Embryonic facial prominence (tissue), 1 donor: ENCODE results near the gene KAT14.
"Not testable (repeated sequence)": the region's sequence is repeated elsewhere in the genome, so short reads cannot be mapped to it uniquely, and the experiment has no call there.

Experiments used
- DNase-seq: peaks from one replicate; pipeline ENCODE4 v3.0.0-alpha.2; 2016; ENCODE audit errors: extremely low spot score

The KAT14 gene

DNA sequence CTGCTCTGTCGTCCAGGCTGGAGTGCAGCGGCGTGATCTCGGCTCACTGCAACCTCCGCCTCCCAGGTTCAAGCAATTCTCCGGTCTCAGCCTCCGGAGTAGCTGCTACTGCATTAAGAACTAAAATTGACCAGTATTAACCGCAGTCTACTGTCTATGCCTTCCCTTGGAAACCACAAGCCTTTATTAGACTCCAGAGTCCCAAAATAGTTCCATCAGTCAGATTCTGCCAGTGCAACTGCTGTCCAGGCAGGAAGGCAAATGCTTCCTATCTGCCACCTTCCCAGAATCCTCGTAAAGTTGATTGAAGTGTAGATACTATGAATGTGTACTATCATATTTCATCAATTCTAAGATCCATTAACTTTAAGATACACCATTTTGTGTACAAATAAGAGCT, 16.7 kb downstream of the KAT14 start:
- DNase-seq = no peak

DNA sequence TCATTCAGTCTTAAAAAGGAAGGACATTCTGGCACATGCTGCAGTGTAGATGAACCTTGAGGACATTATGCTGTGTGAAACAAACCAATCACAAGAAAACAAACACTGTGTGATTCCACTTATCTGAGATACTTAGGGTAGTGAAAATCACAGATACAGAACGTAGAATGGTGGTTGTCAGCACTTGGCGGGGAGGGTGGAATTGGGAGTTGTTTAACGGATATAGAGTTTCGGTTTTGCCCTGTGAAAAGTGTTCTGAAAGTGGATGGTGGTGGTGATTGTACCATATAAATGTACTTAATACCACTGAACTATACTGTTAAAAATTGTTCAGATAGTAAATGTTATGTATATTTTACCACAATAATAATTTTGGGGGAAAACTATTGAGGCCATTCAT, 18.4 kb downstream of the KAT14 start:
- no peak for DNase-seq

DNA sequence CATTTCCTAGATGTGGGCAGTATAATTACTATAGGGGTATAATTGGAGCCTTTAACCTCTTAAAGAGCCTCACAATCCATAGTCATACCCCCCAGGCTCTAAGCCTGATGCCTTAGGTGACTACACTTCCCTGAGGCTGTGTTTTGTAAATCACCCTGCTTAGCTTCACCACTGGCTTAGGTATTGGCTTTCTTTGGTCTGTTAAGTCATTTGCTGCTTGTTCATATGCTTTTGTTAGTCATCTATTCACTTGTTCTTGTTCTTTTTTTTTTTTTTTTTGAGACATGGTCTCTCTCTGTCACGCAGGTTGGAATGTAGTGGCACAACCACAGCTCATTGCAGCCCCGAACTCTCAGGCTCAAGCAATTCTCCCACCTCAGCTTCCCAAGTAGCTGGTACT, 26.7 kb downstream of the KAT14 start:
- no peak for DNase-seq

DNA sequence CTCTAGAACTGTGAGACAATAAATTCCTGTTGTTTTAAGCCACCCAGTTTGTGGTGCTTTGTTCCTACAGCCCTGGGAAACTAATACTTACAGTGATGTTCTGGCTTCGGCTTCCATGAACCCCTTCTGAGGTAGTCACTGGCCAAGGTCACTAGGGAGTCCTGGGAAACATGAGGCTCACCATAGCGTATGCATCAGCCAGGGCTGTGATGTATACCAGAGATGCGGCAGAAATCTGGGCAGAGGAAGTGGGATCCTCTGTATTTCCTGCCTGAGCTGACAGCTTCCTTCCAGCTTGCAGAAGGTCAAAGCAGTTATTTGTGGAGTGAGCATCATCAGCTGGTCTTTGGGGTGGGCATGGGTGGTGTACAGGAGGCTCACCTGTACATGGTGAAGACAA, 27.9 kb downstream of the KAT14 start:
- DNase-seq = no peak

DNA sequence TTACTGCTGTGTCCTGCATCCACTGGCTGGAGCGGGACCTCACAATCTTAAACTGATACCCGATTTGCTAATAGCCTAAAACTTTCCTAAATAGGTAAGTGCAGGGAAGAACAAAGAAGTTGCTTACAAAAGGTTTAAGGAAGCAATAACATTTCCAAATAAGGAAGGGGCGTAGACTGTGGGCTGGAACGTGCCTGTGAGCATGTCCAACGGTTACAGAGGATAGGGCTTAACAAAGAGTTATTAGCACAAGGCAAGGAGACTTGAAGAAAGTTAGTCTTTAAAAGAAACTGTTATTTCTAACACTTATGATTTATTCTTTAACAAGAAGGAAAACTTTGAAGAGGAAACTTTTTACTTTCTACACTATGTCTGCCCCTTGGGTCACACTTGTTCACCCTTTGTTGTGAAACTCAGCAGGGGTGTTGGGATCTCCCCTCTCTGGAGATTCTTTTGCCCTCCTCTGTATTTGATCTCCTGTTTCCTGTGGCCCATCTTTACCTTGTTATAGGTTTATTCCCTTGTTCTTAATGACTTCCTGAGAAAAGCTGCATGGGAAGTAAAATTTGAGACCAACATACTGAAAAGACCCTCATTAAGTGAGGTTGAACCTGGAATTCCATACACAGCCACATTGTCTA, 28.7 kb downstream of the KAT14 start:
- DNase-seq = no peak

DNA sequence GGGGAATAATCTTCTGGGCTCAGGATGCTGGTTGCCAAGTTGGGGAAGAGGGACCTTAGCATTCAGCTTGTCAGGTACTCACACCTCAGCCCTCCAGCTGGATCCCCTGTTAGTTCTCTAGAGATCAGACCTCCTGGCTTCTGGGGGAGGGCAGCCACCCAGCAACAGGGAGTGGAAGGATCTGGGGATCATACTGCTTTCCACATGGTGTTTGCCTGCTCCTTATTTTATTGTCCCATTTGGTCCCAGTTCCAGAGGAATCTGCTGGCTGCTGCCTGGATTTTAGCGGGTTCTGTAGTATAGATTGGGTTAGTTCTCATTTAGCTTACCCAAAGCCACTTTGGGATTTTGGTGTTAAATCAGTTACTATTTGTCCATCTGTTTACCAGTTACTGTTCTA, 29.3 kb downstream of the KAT14 start:
- DNase-seq = no peak

DNA sequence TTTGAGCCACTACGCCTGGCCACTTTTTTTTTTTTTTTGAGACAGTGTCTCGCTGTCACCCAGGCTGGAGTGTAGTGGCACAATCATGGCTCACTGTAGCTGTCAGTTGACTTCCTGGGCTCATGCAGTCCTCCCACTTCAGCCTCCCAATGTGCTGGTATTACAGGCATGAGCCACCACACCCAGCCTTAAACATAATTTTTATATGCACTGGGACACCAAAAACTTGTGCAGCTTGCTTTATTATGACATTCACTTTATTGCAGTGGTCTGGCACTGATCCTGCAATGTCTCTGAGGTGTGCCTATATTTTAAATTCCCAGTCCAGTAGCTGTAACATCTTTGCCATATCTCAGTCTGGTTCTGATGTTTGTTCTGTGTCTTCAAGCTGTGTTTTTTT, 34.7 kb downstream of the KAT14 start:
- no peak for DNase-seq

DNA sequence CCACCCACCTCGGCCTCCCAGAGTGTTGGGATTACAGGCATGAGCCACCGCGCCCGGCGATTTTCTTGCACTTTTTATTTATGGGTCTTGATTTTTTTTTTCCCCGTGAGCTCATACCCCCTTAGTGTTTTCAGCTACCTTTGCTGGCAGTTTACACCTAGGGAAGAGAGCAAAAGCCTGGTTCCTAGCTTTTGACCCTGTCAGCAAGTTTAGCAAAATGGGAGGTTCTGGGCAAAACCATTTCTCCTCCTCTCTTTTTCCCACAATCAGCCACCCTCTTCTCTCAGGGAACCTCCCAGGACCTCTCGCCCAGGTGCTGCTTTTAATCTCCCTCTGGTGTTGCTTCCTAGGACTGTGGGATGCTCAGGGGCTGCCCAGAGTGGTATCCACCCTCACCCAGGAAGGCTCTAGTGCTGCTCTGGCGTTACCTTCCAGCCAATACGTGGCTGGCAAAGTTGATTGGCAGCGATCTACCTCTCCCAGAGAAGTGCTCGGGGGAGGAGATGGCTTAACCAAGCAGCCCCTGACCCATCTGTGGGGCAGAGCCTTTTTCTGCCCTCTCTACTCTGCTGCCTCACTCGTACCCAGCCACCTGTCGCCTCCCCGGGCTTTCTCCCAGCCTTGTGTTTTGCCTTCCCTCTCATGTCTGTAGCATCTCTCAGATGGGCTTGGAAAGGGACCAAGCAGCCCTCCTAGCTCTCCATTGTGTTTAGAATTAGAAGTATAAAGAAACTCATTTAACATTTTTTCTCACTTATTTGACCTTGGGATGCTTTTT, 37.4 kb downstream of the KAT14 start:
- peak; percentile 4 for DNase-seq

DNA sequence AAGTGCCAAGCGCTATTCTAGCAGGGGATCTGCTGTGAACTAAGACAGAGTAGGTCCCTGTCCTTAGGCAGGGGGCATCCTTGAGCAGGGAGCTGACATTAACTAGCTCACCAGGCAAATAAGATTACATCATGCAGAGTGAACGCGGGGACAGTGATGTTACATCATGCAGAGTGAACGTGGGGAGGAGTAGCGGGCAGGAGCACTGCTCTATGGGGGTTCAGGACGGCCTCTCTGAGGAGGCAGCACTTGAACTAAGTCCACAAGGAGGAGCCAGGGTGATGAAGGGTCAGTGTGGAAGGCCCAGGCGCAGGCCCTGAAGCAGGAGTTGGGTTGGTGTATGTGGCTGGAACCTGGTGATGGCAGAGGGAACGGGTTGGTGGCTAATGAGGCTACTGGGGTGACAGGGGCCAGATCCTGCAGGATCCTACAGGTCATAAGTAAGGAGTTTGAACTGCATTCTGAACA, 38.7 kb downstream of the KAT14 start:
- no peak for DNase-seq

DNA sequence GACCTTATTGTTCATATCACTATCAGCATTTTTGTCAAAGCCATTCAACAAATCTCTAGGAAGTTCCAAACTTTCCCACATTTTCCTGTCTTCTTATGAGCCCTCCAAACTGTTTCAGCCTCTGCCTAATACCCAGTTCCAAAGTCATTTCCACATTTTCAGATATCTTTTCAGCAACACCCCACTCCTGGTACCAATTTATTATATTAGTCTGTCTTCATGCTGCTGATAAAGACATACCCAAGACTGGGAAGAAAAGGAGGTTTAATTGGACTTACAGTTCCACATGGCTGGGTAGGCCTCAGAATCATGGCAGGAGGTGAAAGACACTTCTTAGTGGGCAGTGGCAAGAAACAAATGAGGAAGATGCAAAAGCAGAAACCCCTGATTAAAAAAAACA, 42.7 kb downstream of the KAT14 start:
- DNase-seq = not testable (repeated sequence)

DNA sequence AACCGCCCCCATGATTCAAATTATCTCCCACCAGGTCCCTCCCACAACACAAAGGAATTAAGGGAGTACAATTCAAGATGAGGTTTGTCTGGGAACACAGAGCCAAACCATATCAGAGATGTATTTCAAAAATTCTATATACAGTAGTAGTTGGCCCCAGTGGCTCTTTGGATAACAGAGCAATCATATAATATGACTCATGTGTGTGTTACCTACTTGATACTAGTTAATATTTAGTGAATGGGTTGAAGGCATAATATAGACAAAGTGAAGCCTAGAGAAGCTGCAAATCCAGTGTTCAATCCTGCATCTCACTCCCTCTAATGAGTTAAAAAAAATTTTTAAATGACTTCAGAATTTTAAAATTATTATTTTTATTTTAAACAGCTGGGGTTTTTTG, 43.2 kb downstream of the KAT14 start:
- DNase-seq = no peak

DNA sequence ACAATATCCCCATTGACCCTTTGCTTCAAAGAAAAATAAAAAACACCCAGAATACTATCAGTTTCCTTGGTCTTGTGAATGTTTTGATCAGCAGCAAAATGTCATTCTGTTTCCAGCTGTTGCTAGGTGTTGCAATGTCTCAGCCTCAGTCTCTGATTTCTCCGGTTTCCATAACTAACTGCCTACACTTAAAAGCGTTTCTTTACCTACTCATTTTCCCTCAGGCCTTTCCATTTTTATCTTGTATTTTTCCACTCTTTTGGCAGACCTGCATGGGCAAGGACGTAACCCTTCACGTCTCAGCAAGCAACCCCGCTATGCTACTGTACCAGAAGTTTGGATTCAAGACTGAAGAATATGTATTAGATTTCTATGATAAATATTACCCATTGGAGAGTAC, 49.4 kb downstream of the KAT14 start:
- DNase-seq = peak; percentile 12

DNA sequence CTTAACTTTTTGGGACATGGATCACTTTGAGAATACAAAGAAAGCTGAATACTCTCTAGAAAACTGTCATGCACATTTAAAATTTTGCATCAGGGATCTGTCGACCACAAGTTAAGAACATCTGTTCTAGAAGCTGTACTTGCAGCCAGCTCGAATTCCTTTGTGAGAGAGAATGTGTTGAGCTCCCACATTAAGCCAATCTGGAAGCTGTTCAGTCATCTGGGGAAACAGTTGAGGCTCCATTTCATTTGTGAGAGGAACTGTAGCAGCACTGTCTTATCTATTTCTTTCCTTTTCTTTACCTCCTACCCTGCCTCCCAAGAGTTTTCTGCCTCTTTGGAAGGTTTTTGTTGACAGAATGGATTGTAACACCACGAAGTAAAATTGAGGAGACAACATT, 50.8 kb downstream of the KAT14 start:
- peak; percentile 7 for DNase-seq

DNA sequence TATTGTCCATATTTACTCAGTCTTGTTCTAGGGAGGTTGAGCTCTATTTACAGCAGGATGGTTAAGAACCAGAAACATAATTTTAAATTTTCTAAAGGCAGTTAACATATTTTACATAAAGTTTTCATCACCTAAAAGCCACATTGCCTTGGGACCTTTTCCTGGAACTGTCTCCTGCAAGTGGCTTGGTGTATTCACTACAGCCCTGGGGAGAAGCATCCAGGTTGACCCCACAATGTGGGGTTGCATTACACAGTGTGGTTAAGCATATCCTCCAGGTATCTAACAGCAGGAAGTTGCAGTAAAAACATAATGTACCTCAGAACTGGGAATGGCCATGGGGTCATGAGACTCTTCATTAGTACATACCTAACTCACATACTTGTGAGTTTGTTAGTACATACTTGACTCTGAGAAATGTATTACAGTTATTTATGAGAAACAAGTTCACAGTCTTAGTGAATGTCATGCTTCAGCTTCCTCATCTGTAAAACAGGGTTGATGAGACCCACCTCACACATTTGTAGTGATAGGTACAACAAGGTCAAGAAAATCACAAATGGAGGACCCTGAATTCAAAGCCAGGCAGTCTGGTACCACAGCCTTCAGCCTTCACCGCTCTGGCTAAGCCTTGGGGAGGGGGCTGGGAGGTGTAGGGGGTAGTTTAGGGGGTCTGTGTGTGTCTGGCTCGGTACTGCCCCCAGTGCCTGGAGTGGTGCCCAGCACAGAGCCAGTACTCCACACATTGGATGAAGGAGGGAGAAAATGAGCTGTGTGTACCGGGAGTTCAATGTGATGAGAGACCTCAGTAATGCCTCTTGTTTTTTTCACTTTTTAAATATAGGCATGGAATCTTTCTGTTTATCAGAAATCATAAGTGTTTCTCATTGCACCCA, 52.9 kb downstream of the KAT14 start:
- no peak for DNase-seq

DNA sequence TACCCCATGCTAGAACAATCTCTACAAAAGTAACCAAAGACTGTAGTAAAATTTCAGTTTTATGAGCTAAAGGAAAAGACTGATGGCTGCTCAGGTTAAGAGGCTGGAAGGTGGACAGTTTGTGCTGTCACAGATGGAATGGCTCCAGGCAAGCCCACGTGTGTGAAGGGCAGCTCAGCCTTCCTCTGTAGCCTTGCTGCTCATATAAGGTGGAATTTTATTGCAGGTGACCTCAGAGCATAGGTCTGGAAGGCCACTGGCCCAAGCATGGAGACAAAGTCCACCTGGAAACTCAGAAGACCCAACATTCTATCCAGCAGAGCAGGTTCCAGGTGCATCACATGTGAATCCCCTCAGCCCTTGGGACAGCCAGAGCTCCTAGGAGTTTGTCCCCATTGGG, 53.6 kb downstream of the KAT14 start:
- no peak for DNase-seq

DNA sequence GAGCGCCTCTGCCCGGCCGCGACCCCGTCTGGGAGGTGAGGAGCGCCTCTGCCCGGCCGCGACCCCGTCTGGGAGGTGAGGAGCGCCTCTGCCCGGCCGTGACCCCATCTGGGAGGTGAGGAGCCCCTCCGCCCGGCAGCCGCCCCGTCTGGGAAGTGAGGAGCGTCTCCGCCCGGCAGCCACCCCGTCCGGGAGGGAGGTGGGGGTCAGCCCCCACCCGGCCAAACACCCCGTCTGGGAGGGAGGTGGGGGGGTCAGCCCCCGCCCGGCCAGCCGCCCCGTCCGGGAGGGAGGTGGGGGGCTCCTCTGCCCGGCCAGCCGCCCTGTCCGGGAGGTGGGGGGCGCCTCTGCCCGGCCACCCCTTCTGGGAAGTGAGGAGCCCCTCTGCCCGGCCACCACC, 56.8 kb downstream of the KAT14 start:
- DNase-seq = not testable (repeated sequence)

DNA sequence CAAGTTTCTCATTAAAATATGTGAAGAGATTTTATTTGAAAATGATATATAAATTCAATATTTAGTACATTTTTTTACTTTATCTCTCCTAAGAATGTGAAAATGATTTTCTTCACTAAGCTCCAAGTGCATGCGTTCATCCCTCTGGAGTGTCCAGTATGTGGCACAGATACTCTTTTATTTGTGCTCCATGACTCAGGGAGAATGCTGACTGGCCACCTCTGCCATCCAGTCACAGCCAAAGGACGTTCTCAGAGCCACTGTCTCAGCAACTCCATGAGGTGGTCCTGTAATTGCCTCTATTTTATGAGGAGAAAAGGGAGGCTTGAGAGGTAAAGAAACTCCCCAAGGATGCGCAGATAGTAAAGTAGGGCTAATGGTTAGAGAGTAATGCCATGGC, 58.3 kb downstream of the KAT14 start:
- DNase-seq = no peak

DNA sequence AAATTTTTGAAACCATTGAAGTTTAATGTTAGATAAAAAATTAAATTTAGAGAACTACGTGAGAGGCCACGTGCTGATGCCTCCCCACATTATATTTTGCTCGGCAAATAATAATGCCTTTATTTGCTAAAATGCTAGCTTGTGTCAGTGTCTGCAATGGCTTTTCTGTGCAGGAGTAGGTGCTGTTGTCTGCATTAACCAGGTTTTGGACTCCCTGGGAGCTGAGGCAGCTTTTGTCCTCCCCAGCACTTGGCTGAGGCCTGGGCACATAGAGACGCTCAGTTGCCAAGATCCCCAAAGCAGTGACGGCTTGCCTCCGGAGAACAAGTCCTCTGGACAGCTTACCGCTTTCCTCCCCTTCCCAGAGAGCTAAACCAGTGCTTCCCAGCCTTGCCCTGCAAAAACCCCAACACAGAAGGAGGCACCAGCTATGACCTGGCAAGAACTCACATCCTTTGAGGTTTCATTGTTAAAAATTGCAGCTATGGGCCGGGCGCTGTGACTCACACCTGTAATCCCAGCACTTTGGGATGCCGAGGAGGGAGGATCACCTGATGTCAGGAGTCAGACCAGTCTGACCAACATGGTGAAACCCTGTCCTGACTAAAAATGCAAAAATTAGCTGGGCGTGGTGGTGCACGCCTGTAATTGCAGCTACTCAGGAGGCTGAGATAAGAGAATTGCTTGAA, 59.9 kb downstream of the KAT14 start:
- DNase-seq = no peak

DNA sequence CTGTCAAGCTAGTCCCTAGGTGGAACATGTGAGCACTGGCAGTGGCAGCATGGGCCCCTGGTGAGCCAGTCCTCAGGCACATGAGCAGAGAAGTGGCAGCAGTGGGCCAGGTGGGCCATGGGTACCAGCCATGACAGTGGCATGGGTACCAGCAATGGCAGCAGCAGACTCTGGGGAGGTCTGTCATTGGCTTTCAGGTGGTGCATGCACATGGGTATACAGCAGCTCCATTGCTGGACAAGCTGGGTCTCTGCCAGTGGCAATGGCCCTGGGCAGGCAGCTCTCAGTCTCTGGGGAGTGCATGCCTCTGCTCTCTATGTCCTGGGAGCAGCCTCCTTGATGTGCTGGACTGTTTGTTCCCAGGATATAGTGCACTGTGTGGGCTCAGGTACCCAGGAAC, 65.3 kb downstream of the KAT14 start:
- no peak for DNase-seq

DNA sequence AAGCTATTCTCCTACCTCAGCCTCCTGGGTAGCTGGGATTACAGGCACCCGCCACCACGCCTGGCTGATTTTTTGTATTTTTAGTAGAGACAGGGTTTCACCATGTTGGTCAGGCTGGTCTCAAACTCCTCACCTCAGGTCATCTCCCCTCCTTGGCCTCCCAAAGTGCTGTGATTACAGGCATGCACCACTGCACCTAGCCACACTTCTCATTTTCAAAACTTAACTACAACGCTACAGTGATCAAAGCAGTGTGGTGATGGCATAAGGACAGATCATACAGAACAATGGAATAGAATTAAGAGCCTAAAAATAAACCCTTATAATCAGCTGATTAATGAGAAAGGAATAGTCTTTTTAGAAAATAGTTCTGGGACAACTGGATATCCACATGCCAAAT, 66.0 kb downstream of the KAT14 start:
- not testable (repeated sequence) for DNase-seq

DNA sequence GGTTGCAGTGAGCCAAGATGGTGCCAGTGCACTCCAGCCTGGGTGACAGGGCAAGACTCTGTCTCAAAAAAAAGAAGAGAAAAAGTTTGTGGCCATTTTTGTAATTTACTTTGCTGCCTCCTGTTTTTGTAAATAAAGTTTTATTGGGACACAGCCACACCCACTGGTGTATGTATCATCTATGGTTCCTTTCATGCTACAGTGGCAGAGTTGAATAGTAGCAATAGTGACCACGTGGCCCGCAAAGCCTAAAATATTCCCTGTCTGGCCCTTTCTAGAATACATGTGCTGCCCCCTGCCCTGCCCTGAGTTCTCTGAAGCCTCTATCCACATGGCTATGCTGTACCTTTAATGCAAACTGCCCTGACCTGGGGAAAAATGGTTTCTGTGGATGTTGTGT, 75.3 kb downstream of the KAT14 start:
- no peak for DNase-seq

DNA sequence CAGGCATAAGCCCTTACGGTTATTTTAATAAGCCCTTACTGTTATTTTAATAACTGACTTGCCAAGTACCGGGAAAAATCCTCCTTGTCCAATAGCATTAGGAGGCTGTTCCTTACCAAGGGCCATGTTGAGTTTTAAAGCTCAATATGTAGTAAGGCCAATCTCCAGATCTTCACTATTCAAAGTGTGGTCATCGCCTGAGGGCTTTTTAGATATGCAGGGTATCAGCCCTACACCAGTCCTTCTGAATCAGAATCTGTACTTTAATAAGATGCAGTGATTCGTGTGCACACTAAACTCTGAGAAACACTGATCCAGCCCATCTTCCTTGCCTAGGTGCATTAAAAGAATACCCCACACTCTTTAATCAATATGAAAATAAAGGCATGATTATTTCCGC, 77.9 kb downstream of the KAT14 start:
- DNase-seq = no peak
